Glomerular visceral epithelial cell (primary cell): ENCODE data around the gene SOX21.

ENCODE experiments used
- DNase-seq: peaks from one replicate; pipeline ENCODE4 v3.0.0-alpha.2; 2016; ENCODE audit errors: extremely low spot score

SOX21 gene

GRCh38 chr13:94679614-94680013 lies 32.7 kb downstream of the SOX21 start:
- no peak for DNase-seq

GRCh38 chr13:94678845-94679244 lies 33.5 kb downstream of the SOX21 start:
- no peak for DNase-seq

DNA sequence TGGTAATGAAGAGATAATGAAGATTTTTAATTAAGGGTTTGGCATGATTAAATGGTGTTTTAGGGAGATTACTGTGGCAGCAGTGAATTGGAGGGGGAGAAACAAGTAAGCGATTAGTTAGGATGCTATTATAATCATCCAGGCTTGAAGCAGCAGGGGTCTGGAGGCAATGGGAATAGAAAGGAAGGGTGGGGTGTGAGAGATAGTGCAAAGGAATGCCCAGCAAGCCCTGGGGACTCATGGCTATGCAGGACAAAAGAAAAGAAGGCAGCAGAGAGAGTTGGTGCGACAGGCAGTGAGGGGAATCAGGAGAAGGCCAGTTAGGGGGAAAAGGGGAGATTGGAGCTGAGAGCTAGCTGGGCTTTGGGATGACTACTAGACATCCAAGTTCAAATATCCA lies 34.5 kb downstream of the SOX21 start:
- no peak for DNase-seq

DNA sequence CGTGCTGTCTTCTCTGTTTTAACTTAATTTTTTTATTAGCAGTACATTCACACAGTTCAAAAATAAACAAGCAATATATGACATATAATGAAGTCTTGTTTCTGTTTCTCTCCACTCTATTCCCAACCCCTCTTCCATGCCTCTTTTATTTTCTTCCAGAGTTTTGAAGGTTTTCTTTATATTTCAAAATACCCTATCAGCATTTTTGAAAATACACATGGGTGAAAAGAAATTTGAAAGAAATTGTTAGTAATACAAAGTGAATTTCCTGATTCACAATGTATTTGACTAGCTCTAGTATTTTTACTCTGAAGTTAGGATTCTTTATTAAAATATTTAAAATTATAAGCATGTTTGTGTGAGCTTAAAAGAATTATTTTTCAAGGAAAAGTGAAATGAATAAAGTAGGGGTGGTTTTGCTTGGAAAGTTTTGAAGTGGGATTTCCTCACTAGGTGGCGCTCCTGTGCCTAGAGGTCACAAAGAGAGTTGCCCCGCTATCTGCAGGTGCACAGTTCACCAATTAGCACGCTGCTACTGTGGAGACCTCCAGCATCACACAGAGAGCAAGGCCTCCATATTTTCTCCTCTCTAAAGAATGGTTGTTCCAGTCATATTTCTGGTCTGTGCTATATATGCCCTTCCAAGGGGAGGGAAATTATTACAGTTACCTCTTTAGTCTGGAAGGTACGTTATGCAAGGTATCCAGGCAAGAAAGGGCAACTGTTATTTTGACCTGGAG lies 37.6 kb downstream of the SOX21 start:
- peak; percentile 47 for DNase-seq

GRCh38 chr13:94673851-94674250 lies 38.5 kb downstream of the SOX21 start:
- no peak for DNase-seq

DNA sequence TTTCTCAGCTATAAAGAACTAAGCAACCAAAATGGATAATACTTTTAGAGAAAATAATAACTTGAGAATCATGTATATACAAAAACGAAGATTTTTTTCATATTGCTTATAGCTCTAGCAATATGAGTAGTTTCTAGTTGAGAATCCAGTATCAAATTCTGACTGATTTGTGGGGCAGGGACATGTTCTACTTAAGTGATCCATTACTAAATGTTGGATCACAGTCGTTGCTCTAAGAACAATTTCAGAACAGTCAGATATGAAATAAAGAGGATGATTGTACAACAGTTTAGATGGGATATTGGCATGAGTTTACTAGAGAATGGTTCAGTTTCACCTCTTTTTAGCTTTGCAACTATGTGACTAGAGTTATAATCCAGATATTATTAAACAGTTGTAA lies 39.9 kb downstream of the SOX21 start:
- no peak for DNase-seq

DNA sequence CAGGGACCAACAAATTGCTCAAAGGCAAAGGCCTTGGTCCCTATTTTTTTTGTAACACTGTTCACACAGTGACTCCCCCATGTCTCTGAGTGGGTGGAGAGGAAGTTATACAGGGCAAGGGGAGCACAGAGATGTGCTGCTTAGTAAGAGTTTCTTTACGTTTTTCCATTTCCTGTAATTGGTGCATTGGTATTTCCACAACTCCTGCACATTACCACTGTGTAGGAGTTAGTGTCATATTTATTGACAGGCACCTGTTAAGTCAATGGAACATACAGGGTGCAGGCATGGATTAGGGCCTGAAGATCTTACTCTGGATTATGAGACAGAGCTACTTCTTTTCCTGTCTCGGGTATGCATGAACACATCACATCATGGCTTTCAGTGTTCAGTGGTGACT lies 45.2 kb downstream of the SOX21 start:
- no peak for DNase-seq

DNA sequence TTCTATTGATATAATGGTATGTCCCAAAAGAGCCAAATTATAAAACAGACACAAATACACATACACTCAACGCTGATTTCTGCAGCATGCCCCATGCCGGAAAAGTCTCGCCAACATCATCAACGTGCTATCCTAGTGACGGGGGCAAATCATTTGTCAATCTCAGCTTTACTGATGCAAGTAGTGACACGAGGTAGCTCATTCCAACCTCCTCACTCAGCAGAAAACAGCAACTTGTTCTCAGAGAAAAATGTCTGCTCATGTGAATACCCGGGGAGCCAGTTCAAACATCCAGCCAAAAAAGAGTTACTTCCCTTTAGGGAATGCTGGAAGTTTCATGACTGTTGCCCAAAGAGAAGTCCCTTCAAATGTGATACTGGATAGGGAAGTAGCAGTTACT lies 46.3 kb downstream of the SOX21 start:
- DNase-seq = no peak

GRCh38 chr13:94664889-94665288 lies 47.5 kb downstream of the SOX21 start:
- no peak for DNase-seq

- DNase-seq = no peak
These were observed 49.9 kb downstream of the SOX21 start for GRCh38 chr13:94662274-94662945.

DNA sequence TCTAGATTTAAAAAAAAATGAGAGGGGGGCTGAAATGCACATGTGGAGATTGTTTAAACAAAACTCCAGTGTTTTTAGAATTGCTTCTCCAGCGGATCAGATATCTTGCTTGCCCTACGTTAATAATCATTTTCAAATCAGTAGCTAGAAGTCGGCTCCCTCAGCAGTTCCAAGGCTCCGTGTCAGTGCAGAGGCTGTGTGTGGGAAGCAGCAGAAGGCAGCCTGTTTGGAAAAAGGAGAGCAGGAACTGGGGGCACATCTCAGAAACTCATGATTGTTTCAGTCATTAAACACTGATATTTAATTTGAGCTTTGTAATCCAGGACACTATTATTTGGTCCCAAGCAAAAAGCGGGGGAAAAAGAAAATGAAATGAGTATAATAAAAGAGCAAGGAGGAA lies 50.9 kb downstream of the SOX21 start:
- DNase-seq = no peak

DNA sequence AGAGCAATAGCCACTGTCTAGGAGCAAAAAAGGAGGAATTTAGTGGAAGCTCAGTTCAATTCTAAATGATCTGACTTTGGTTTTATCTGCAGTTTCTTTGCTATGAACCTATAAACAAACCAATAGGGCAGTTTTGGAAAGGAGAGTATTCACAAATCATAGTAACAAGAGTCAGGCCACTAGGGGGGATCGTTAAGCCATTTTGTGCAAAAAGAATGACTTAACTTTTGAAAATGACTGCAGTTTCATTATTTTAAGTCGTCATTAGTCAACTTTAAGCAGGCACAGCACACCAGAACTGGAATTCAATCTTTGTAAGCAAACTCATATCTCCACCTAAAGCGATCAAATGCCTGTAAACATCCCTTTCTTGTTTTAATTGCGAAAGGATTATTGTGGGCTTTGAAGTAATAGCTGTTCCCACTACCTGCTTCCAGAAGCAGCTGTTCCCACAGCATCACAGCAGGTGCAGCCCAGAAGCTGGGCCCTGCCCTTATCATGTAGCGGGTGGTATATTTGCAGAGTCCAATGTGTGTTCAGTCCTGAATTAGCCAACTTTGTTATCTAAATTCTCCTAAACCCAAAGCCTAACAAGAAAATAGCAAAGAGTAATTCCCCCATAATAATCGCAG lies 51.5 kb downstream of the SOX21 start:
- DNase-seq = no peak
